H1 (cell line): ENCODE measurements around the gene KLHL29. TPM values are rescaled to one million over a fixed set of nuclear protein-coding genes. Genes with fewer than 3 reads are reported as not detected.

Experiments
- ATF3 ChIP-seq: IDR thresholded peaks from 2 replicates; pipeline ENCODE4 v1.6.1; 2011; ENCODE audit warnings: low read depth, mild to moderate bottlenecking, low read length; ENCODE audit not compliant: insufficient read depth
- BCL11A ChIP-seq, 2 experiments: IDR thresholded peaks; one replicate each; pipeline ENCODE4 v1.6.1; 2011; ENCODE audit warnings: low read depth in 2 of 2, low read length in 2 of 2, mild to moderate bottlenecking in 2 of 2
- BRCA1 ChIP-seq: IDR thresholded peaks from 2 replicates; pipeline ENCODE4 v1.6.1; 2012; ENCODE audit warnings: low read depth, low read length, improper control_type of control experiment
- CHD7 ChIP-seq: fragments of 300-600 bp; sonication (generic); IDR thresholded peaks from 2 replicates; pipeline ENCODE4 v1.7.1; 2012; ENCODE audit warnings: low read length, moderate library complexity, mild to moderate bottlenecking, inconsistent platforms; ENCODE audit not compliant: insufficient replicate concordance
- NANOG ChIP-seq: IDR thresholded peaks from 2 replicates; pipeline ENCODE4 v1.6.1; 2011; ENCODE audit warnings: low read length, low read depth, mild to moderate bottlenecking, inconsistent platforms; ENCODE audit not compliant: insufficient read depth, poor library complexity, severe bottlenecking
- USF2 ChIP-seq: IDR thresholded peaks from 2 replicates; pipeline ENCODE4 v1.6.1; 2011; ENCODE audit warnings: low read length, improper control_type of control experiment
- polyA plus RNA-seq, 7 experiments: library from polyadenylated mRNA; depleted of rRNA in 3 of 7; stranded (reverse) in 5 of 7; unstranded in 2 of 7; fragments of >200 nt in 5 of 7; fragments of 200-250 nt in 2 of 7; gene quantifications; 1 replicate in 5 of 7; 2 replicates in 1 of 7; 4 replicates in 1 of 7; pipeline versions ENCODE4 v1.2.1 to v1.2.3, GENCODE V29; 2011 to 2013; ENCODE audit warnings: missing spikeins in 2 of 7, mixed read lengths in 2 of 7
- total RNA-seq: library from RNA; stranded (reverse); fragmentation: NEBNext Ultra II Directional; extraction: Animal tissue kit (Norgen Biotek cat#: 25700); gene quantifications from 2 replicates; pipeline ENCODE4 v1.2.1, GENCODE V29; 2021

The KLHL29 gene
- total and polyA plus RNA-seq, 2 of the 8 experiments (the other 6 are each of a cell fraction or from before 2014, with no cell fraction given), result 1.1 to 4.7 TPM

GRCh38 chr2:23363268-23363667 is 21.7 kb upstream of the KLHL29 start (continued):
- no peak for TF ChIP-seq CHD7
- TF ChIP-seq USF2, result no peak
- no peak for TF ChIP-seq BCL11A (IDR thresholded peaks at IDR 0.05; ENCODE audit: low read depth in 2 of 2, low read length in 2 of 2)
- TF ChIP-seq BRCA1, result no peak
- TF ChIP-seq NANOG, result no peak
- TF ChIP-seq ATF3, result no peak
- TF ChIP-seq, all 59 proteins: peak for 0
